Breast epithelium (tissue), 3 donors: Measurements from ENCODE around the gene CPEB3.

Source experiments
- CTCF ChIP-seq, 3 donors: fragments of 450-650 bp; IDR thresholded peaks; one replicate each; pipeline ENCODE4 v1.5.1; 2016 to 2017; ENCODE audit warnings: antibody characterized with exemption in 3 of 3, mild to moderate bottlenecking in 3 of 3, moderate library complexity in 3 of 3
- POLR2A ChIP-seq: fragments of 450-650 bp; IDR thresholded peaks from one replicate; pipeline ENCODE4 v1.6.1; 2016; ENCODE audit warnings: antibody characterized with exemption, mild to moderate bottlenecking, moderate library complexity

GRCh38 chr10:92146107-92146506, 144.8 kb downstream of the CPEB3 start:
- TF ChIP-seq CTCF (IDR thresholded peaks at IDR 0.05) (no peak), POLR2A (no peak)
